Prostate gland (tissue), 2 donors: ENCODE measurements around the gene PXDC1. TPM values are rescaled to one million over a fixed set of nuclear protein-coding genes. Genes with fewer than 3 reads are reported as not detected.
A peak's percentile ranks its signal among the peaks of the same experiment; 100 is the strongest.

Experiments
- DNase-seq: peaks from one replicate; pipeline ENCODE4 v3.0.0-alpha.2; 2019; ENCODE audit warnings: low spot score
- H3K27ac ChIP-seq, 2 donors: fragments of 200-600 bp; sonication (generic); 2 replicates each; pipeline ENCODE4 v1.5.1; 2017 to 2019
- H3K27me3 ChIP-seq: fragments of 200-600 bp; sonication (generic); replicated peaks from 2 replicates; pipeline ENCODE4 v1.5.1; 2019; ENCODE audit not compliant: insufficient read depth
- H3K36me3 ChIP-seq, 2 donors: fragments of 200-600 bp; sonication (generic); 1 replicate in 1 of 2; 2 replicates in 1 of 2; pipeline versions ENCODE4 v1.5.1 to v1.8.1; 2017 to 2019
- H3K4me1 ChIP-seq: fragments of 200-600 bp; sonication (generic); replicated peaks from 2 replicates; pipeline ENCODE4 v1.5.1; 2019
- H3K4me3 ChIP-seq, 2 donors: fragments of 200-600 bp; sonication (generic); 2 replicates each; pipeline ENCODE4 v1.5.1; 2017 to 2019
- H3K9me3 ChIP-seq: fragments of 200-600 bp; sonication (generic); 2 replicates; pipeline ENCODE4 v1.5.1; 2017
- POLR2A ChIP-seq: fragments of 450-650 bp; IDR thresholded peaks from one replicate; pipeline ENCODE4 v1.6.1; 2016; ENCODE audit warnings: antibody characterized with exemption, mild to moderate bottlenecking
- POLR2AphosphoS5 ChIP-seq: sonication (generic); formaldehyde crosslinking; IDR thresholded peaks from one replicate; pipeline ENCODE4 v1.6.1; 2017; ENCODE audit warnings: antibody characterized with exemption
- WGBS: methylation state at CpG from one replicate; pipeline ENCODE4 v1.1.5; 2018; 5-methylcytosine and 5-hydroxymethylcytosine counted together
- intact Hi-C: fragments of 100-400 bp; cut with DNase I; formaldehyde crosslinking; loops from one replicate; pipeline ENCODE4 v1.14.2; 2022
- total RNA-seq, 2 donors: library from RNA; depleted of rRNA; stranded (reverse); fragments of >200 nt; gene quantifications; one replicate each; pipeline ENCODE4 v1.1.0, GENCODE V29; 2016
- TF ChIP-seq, protein P1 (sequence below), 4 experiments: fragments of 200-600 bp in 2 of 4; fragments of 450-650 bp in 2 of 4; sonication (generic) in 2 of 4; IDR thresholded peaks; 1 replicate in 3 of 4; 2 replicates in 1 of 4; pipeline ENCODE4 v1.5.1; 2016 to 2019; ENCODE audit warnings: antibody characterized with exemption in 4 of 4, mild to moderate bottlenecking in 2 of 4, moderate library complexity in 2 of 4

Gene PXDC1
- total RNA-seq, 2 donors from 2014 or later = 40.5 to 59.5 TPM

DNA sequence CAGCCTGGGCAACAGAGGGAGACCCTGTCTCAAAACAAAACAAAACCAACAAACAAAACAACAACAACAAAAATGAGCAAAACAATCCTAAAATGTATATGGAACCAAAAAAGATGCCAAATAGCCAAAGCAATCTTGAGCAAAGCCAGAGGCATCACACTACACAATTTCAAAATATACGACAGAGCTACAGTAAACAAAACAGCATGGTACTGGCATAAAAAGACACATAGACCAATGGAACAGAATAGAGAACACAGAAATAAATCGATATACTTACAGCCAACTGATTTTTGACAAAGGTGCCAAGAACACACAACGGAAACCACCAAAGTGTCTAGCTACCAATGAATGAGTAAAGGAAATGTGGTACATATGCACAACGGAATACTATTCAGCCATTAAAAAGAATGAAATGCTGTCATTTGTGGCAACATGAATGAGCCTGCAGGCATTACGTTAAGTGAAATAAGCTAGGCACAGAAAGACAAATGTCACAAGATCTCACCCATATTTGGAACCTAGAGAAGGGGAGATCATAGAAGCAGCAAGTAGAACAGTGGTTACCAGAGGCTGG is 16.4 kb downstream of the PXDC1 start:
- no peak overlapping the region for H3K4me3 ChIP-seq
- intact Hi-C loops = loop anchor here (10.0 kb wide), 2 partner anchors 280 to 320 kb away; partner anchors contain the start of gene SLC22A23
- peaks cover 3% of the 10 kb centered on the region for H3K4me1 ChIP-seq
- H3K27me3 ChIP-seq = no peaks in the 10 kb centered on the region
- DNase-seq = no peak
- WGBS = 98% methylated on average over 5 of the region's 5 CpGs
- H3K27ac ChIP-seq = no peak overlapping the region
- peaks cover 0 to 2% of the 10 kb centered on the region in 2 donors for H3K36me3 ChIP-seq
- TF ChIP-seq, protein P1, sequence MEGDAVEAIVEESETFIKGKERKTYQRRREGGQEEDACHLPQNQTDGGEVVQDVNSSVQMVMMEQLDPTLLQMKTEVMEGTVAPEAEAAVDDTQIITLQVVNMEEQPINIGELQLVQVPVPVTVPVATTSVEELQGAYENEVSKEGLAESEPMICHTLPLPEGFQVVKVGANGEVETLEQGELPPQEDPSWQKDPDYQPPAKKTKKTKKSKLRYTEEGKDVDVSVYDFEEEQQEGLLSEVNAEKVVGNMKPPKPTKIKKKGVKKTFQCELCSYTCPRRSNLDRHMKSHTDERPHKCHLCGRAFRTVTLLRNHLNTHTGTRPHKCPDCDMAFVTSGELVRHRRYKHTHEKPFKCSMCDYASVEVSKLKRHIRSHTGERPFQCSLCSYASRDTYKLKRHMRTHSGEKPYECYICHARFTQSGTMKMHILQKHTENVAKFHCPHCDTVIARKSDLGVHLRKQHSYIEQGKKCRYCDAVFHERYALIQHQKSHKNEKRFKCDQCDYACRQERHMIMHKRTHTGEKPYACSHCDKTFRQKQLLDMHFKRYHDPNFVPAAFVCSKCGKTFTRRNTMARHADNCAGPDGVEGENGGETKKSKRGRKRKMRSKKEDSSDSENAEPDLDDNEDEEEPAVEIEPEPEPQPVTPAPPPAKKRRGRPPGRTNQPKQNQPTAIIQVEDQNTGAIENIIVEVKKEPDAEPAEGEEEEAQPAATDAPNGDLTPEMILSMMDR (IDR thresholded peaks at IDR 0.05) = no peak
- TF ChIP-seq POLR2AphosphoS5 (no peak), POLR2A (no peak)
- no peaks in the 10 kb centered on the region for H3K9me3 ChIP-seq

- TF ChIP-seq POLR2AphosphoS5 (no peak), POLR2A (no peak)
- TF ChIP-seq, protein P1 (IDR thresholded peaks at IDR 0.05) = no peak
- no peaks in the 10 kb centered on the region for H3K27me3 ChIP-seq
- H3K4me3 ChIP-seq = no peak overlapping the region
- no peak overlapping the region for H3K27ac ChIP-seq
- 76% methylated on average over 10 of the region's 10 CpGs for WGBS
- no peaks in the 10 kb centered on the region for H3K9me3 ChIP-seq
- intact Hi-C loops = loop anchor here (10.0 kb wide), 2 partner anchors 279 to 319 kb away; partner anchors contain the start of gene SLC22A23
- DNase-seq = no peak
- peaks cover 0 to 2% of the 10 kb centered on the region in 2 donors for H3K36me3 ChIP-seq
- peaks cover 3% of the 10 kb centered on the region for H3K4me1 ChIP-seq
Measured at GRCh38 chr6:3734023-3734422, 17.5 kb downstream of the PXDC1 start.

DNA sequence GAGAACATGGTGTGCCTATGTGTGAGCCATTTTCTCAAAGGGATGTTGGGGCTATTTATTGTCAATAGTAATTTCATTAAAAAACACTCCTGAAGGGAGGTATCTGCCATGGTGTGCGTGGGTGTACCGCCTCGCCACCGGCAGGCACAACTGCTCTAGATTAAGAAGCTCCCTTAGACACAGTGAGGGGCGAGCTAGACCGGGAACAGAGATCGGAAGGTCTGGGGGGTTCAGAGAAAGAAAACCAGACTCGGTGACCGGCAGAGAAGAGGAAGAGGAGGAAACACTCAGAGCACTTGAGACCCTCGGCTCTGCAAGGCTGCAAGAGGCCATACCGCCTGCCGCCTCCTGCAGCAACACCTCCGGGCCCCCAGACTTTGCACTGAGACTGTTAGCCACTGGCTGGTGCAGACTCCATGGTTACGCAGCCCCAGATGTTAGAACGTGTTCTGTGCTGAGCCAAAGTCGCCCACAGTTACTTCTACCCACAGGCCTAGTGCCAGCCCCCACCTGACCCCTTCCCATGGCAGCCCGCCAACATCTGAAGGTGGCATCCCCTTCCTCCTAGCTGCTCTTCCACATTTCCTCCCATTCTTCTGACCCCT is 18.1 kb downstream of the PXDC1 start:
- no peaks in the 10 kb centered on the region for H3K9me3 ChIP-seq
- TF ChIP-seq, protein P1 (IDR thresholded peaks at IDR 0.05) = no peak
- no peak for TF ChIP-seq POLR2AphosphoS5
- no peak for TF ChIP-seq POLR2A
- WGBS = 85% methylated on average over 17 of the region's 17 CpGs
- no peaks in the 10 kb centered on the region for H3K27me3 ChIP-seq
- H3K4me3 ChIP-seq = no peak overlapping the region
- no peak for DNase-seq
- peaks cover 0 to 2% of the 10 kb centered on the region in 2 donors for H3K36me3 ChIP-seq
- peaks cover 3% of the 10 kb centered on the region for H3K4me1 ChIP-seq
- no peak overlapping the region for H3K27ac ChIP-seq
- intact Hi-C loops = loop anchor here (2.0 to 10.0 kb wide), 3 partner anchors 279 to 455 kb away; partner anchors contain the start of gene SLC22A23

DNA sequence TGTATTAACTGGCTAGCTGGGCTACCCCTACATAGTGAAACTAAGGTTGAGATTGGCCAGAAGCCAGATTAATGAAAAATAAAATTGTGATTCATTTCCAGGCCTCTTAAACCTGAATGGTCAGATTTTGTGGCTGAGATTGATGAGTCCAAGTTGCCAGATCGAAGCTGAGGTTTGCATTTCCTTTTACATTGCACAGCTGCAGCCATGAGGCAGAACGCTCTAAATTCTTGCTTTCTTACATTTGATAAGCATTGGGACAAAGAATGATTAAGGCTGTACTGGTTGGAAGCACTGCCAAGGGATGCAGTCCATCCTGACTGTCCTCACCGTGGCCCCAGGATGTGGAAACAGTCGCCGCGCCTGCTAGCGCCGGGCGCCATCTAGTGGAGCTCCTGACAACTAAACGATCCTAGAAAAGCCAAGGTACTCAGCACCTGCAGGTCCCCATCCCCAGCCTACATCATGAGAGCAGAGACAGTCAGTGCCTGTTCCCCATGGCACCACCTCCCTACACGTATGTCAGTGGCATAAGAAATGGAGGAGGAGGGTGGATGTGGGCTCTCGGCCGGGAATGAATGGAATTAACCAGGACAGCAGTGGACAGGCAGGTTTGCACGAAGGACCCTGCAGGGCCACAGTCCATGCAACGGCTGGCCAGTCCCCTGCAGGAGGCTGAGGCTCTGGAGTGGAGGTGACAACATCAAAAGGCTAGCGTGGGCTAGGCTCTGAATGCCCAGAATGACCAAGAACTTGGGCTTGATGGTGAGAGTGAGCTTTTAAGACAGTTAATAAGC is 19.0 kb downstream of the PXDC1 start:
- WGBS = 21% methylated on average over 16 of the region's 16 CpGs

More for the DNA sequence above, 19.0 kb downstream of the PXDC1 start:
- Histone ChIP-seq H3K27ac (peak overlapping the region in 1 of 2 donors; percentile 20), H3K27me3 (no peaks in the 10 kb centered on the region), H3K4me3 (no peak overlapping the region), H3K4me1 (peaks cover 3% of the 10 kb centered on the region), H3K9me3 (no peaks in the 10 kb centered on the region), H3K36me3 (peaks cover 0 to 2% of the 10 kb centered on the region in 2 donors)
- intact Hi-C loops = loop anchor here (2.0 to 10.0 kb wide), 3 partner anchors 278 to 454 kb away; partner anchors contain the start of gene SLC22A23
- no peak for TF ChIP-seq POLR2A
- TF ChIP-seq POLR2AphosphoS5 = peak; percentile 57
- TF ChIP-seq, protein P1 (IDR thresholded peaks at IDR 0.05) = peak; percentile 59 to 92 (median 86)
- DNase-seq = peak; percentile 79
